Ishikawa (cell line): Measurements from ENCODE around the gene KIF15.

Experiments used
- CEBPB ChIP-seq: IDR thresholded peaks from 2 replicates; pipeline ENCODE4 v1.6.1; 2012
- CREB1 ChIP-seq: IDR thresholded peaks from 2 replicates; pipeline ENCODE4 v1.6.1; 2012; ENCODE audit warnings: low read depth
- EGR1 ChIP-seq: IDR thresholded peaks from 2 replicates; pipeline ENCODE4 v1.6.1; 2012
- EP300 ChIP-seq: IDR thresholded peaks from 2 replicates; pipeline ENCODE4 v1.6.1; 2012; ENCODE audit warnings: borderline replicate concordance
- MAX ChIP-seq: IDR thresholded peaks from 2 replicates; pipeline ENCODE4 v1.6.1; 2012
- TAF1 ChIP-seq: IDR thresholded peaks from 2 replicates; pipeline ENCODE4 v1.6.1; 2012; ENCODE audit warnings: low read depth, mild to moderate bottlenecking
- TEAD4 ChIP-seq: IDR thresholded peaks from 2 replicates; pipeline ENCODE4 v1.6.1; 2012
- TF ChIP-seq, protein P1 (sequence below): IDR thresholded peaks from 2 replicates; pipeline ENCODE4 v1.6.1; 2012

GRCh38 chr3:44880284-44880683 lies 118.7 kb downstream of the KIF15 start:
- TF ChIP-seq MAX (no peak), EGR1 (no peak), CREB1 (no peak), CEBPB (no peak), TAF1 (no peak), TEAD4 (no peak), EP300 (no peak)
- TF ChIP-seq, protein P1, sequence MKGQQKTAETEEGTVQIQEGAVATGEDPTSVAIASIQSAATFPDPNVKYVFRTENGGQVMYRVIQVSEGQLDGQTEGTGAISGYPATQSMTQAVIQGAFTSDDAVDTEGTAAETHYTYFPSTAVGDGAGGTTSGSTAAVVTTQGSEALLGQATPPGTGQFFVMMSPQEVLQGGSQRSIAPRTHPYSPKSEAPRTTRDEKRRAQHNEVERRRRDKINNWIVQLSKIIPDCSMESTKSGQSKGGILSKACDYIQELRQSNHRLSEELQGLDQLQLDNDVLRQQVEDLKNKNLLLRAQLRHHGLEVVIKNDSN, result no peak
